OCI-LY3 (cell line): ENCODE results near the gene CCN6.

Experiments
- EZH2phosphoT487 ChIP-seq: fragments of 200-600 bp; shearing (Covaris generic); IDR thresholded peaks from 2 replicates; pipeline ENCODE4 v1.6.1; 2018; ENCODE audit warnings: antibody characterized with exemption, mixed run types, low read depth
- TF ChIP-seq, protein P1 (sequence below): fragments of 200-600, 300-600 bp; sonication (generic); IDR thresholded peaks from 2 replicates; pipeline ENCODE4 v1.5.1; 2014; ENCODE audit warnings: antibody characterized with exemption, low read length, low read depth

GRCh38 chr6:112014483-112014882, 39.4 kb upstream of the CCN6 start:
- TF ChIP-seq, protein P1, sequence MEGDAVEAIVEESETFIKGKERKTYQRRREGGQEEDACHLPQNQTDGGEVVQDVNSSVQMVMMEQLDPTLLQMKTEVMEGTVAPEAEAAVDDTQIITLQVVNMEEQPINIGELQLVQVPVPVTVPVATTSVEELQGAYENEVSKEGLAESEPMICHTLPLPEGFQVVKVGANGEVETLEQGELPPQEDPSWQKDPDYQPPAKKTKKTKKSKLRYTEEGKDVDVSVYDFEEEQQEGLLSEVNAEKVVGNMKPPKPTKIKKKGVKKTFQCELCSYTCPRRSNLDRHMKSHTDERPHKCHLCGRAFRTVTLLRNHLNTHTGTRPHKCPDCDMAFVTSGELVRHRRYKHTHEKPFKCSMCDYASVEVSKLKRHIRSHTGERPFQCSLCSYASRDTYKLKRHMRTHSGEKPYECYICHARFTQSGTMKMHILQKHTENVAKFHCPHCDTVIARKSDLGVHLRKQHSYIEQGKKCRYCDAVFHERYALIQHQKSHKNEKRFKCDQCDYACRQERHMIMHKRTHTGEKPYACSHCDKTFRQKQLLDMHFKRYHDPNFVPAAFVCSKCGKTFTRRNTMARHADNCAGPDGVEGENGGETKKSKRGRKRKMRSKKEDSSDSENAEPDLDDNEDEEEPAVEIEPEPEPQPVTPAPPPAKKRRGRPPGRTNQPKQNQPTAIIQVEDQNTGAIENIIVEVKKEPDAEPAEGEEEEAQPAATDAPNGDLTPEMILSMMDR = no peak
- TF ChIP-seq EZH2phosphoT487 = no peak
